B cell (primary cell): ENCODE results near the gene ZNF746. TPM values are rescaled to one million over a fixed set of nuclear protein-coding genes. Genes with fewer than 3 reads are reported as not detected.

Experiments
- ATAC-seq: fragments of 200-7000 bp; cut with Tn5 transposase; one replicate; pipeline ENCODE4 v1.10.0; 2021; ENCODE audit warnings: low read depth, mild to moderate bottlenecking, moderate number of reproducible peaks, moderate library complexity
- CTCF ChIA-PET: fragments of 350-600 bp; sonication (Branson Sonifier 250); formaldehyde crosslinking; loops from one replicate; lab custom pipeline; 2021; ENCODE audit warnings: antibody characterized with exemption, inconsistent platforms; lab: Charles Lee
- POLR2A ChIA-PET: fragments of 350-600 bp; sonication (Branson Sonifier 250); formaldehyde crosslinking; loops from one replicate; lab custom pipeline; 2021; ENCODE audit warnings: antibody characterized with exemption; lab: Charles Lee
- DNase-seq: peaks from one replicate; pipeline ENCODE4 v3.0.0; 2013
- H2AFZ ChIP-seq: 2 replicates; pipeline ENCODE4 v1.6.1; 2012; ENCODE audit warnings: mild to moderate bottlenecking, low read depth, low read length; ENCODE audit not compliant: insufficient read depth, poor library complexity, severe bottlenecking
- H3K27ac ChIP-seq, 2 donors: 1 replicate in 1 of 2; 2 replicates in 1 of 2; pipeline ENCODE4 v1.5.1; 2012 to 2013; ENCODE audit warnings: low read length in 2 of 2, mild to moderate bottlenecking in 2 of 2, moderate library complexity in 1 of 2
- H3K27me3 ChIP-seq, 4 experiments: fragments of 200-600 bp in 1 of 4; sonication (generic) in 1 of 4; replicated peaks in 1 of 4; 1 replicate in 2 of 4; 2 replicates in 2 of 4; pipeline versions ENCODE4 v1.6.1 to v1.7.0; 2013 to 2016; ENCODE audit warnings: low read length in 3 of 4, mild to moderate bottlenecking in 2 of 4, mixed read lengths in 1 of 4, moderate library complexity in 1 of 4; ENCODE audit not compliant: insufficient read depth in 4 of 4, control insufficient read depth in 3 of 4; ENCODE audit errors: control extremely low read depth in 1 of 4
- H3K36me3 ChIP-seq, 2 experiments: replicated peaks in 1 of 2; 1 replicate in 1 of 2; 2 replicates in 1 of 2; pipeline versions ENCODE4 v1.6.1 to v1.7.1; 2013; ENCODE audit warnings: low read length in 1 of 2; ENCODE audit not compliant: insufficient read depth in 2 of 2, control insufficient read depth in 1 of 2; ENCODE audit errors: control extremely low read depth in 1 of 2, extremely low read depth in 1 of 2
- H3K4me1 ChIP-seq, 2 donors: fragments of 200-600 bp in 1 of 2; sonication (generic) in 1 of 2; 1 replicate in 1 of 2; 2 replicates in 1 of 2; pipeline versions ENCODE4 v1.5.1 to v1.6.1; 2013 to 2017; ENCODE audit warnings: low read length in 2 of 2; ENCODE audit not compliant: control insufficient read depth in 2 of 2, insufficient read depth in 2 of 2
- H3K4me2 ChIP-seq: replicated peaks from 2 replicates; pipeline ENCODE3; 2012; ENCODE audit warnings: mild to moderate bottlenecking, low read depth, low read length; ENCODE audit not compliant: poor library complexity, severe bottlenecking
- H3K4me3 ChIP-seq, 5 experiments: fragments of 200-600 bp in 1 of 5; sonication (generic) in 1 of 5; 1 replicate in 3 of 5; 2 replicates in 2 of 5; pipeline versions ENCODE4 v1.5.1 to v1.7.0; 2011 to 2016; ENCODE audit warnings: low read length in 4 of 5, mild to moderate bottlenecking in 4 of 5, low read depth in 2 of 5, control low read depth in 1 of 5, moderate library complexity in 1 of 5; ENCODE audit not compliant: insufficient read depth in 1 of 5; ENCODE audit errors: control extremely low read depth in 1 of 5, extremely low read depth in 1 of 5
- H3K79me2 ChIP-seq: fragments of 200-600 bp; sonication (generic); one replicate; pipeline ENCODE4 v1.6.0; 2016; ENCODE audit warnings: low read length; ENCODE audit not compliant: control insufficient read depth, insufficient read depth
- H3K9ac ChIP-seq: fragments of 200-600 bp; sonication (generic); 2 replicates; pipeline ENCODE4 v1.6.1; 2017; ENCODE audit warnings: mild to moderate bottlenecking, low read length, moderate library complexity
- H3K9me3 ChIP-seq, 3 donors: one replicate each; pipeline versions ENCODE4 v1.6.1 to v1.7.1; 2013; ENCODE audit warnings: low read length in 2 of 3; ENCODE audit not compliant: control insufficient read depth in 2 of 3, insufficient read depth in 1 of 3; ENCODE audit errors: control extremely low read depth in 1 of 3
- H4K20me1 ChIP-seq: 2 replicates; pipeline ENCODE4 v1.6.0; 2012; ENCODE audit warnings: mild to moderate bottlenecking, low read length; ENCODE audit not compliant: insufficient read depth, control insufficient read depth, poor library complexity, severe bottlenecking
- H3K27ac Mint-ChIP-seq: one replicate; pipeline ENCODE4 v1.8.0; 2021; ENCODE audit warnings: mixed read lengths
- H3K27me3 Mint-ChIP-seq: one replicate; pipeline ENCODE4 v1.8.0; 2021; ENCODE audit warnings: mixed read lengths
- H3K4me1 Mint-ChIP-seq: one replicate; pipeline ENCODE4 v1.8.0; 2021; ENCODE audit warnings: mixed read lengths
- H3K4me3 Mint-ChIP-seq: one replicate; pipeline ENCODE4 v1.8.0; 2021; ENCODE audit warnings: mixed read lengths
- H3K9me3 Mint-ChIP-seq: one replicate; pipeline ENCODE4 v1.8.0; 2022; ENCODE audit warnings: mixed read lengths; ENCODE audit not compliant: insufficient read depth
- CTCF ChIP-seq: fragments of 200-600 bp; IDR thresholded peaks from one replicate; pipeline ENCODE4 v1.8.0; 2022; ENCODE audit warnings: antibody characterized with exemption, mild to moderate bottlenecking
- EZH2 ChIP-seq: IDR thresholded peaks from 2 replicates; pipeline ENCODE4 v1.6.1; 2012; ENCODE audit warnings: borderline replicate concordance, low read depth, mild to moderate bottlenecking, moderate library complexity, low read length; ENCODE audit not compliant: insufficient read depth, poor library complexity, severe bottlenecking
- WGBS: methylation state at CpG from one replicate; pipeline ENCODE4 v1.1.5; 2013; ENCODE audit warnings: missing lambda C conversion rate; ENCODE audit not compliant: insufficient coverage; 5-methylcytosine and 5-hydroxymethylcytosine counted together
- intact Hi-C: fragments of 100-400 bp; cut with micrococcal nuclease; formaldehyde crosslinking; loops from one replicate; pipeline ENCODE4 v1.10.0; 2022
- polyA plus RNA-seq: library from polyadenylated mRNA; depleted of rRNA; stranded (reverse); fragments of >200 nt; gene quantifications from 2 replicates; pipeline ENCODE4 v1.2.3, GENCODE V29; 2012
- total RNA-seq, 2 donors: library from RNA; stranded (reverse); fragments of 120-200 nt in 1 of 2; gene quantifications; 1 replicate in 1 of 2; 2 replicates in 1 of 2; pipeline versions ENCODE4 v1.2.3 to v1.2.4, GENCODE V29; 2013 to 2022

ZNF746 gene
- total and polyA plus RNA-seq, 2 donors (not counting 1 experiment from before 2014, with no cell fraction given): 15.6 to 30.4 TPM

GRCh38 chr7:149489391-149490024 lies 8.1 kb downstream of the ZNF746 start:
- peak; percentile 28 for ATAC-seq

More at GRCh38 chr7:149489391-149490024, 8.1 kb downstream of the ZNF746 start:
- no peak overlapping the region for H3K27ac Mint-ChIP-seq
- no peaks in the 10 kb centered on the region for H3K9me3 ChIP-seq
- 97% methylated on average over 14 of the region's 15 CpGs for WGBS
- H3K4me3 Mint-ChIP-seq: no peak overlapping the region
- intact Hi-C loops: loop anchor here (10.0 kb wide), 1 partner anchor 385 kb away; the partner anchor contains the start of gene ATP6V0E2
- H3K9me3 Mint-ChIP-seq: no peaks in the 10 kb centered on the region
- H3K4me1 Mint-ChIP-seq: no peaks in the 10 kb centered on the region
- H3K27me3 Mint-ChIP-seq: no peaks in the 10 kb centered on the region
- H3K4me3 ChIP-seq: no peak overlapping the region
- H3K27ac ChIP-seq: no peak overlapping the region
- no peak overlapping the region for H3K9ac ChIP-seq
- CTCF ChIA-PET: no interaction called here
- no peaks in the 10 kb centered on the region for H3K4me1 ChIP-seq
- POLR2A ChIA-PET: no interaction called here
- H3K27me3 ChIP-seq: no peaks in the 10 kb centered on the region
- H3K36me3 ChIP-seq: peaks cover 0 to 52% of the 10 kb centered on the region in 2 experiments
- no peak for TF ChIP-seq EZH2
- no peak for TF ChIP-seq CTCF
- H3K4me2 ChIP-seq: no peak overlapping the region
- H3K79me2 ChIP-seq: peaks cover under 1% of the 10 kb centered on the region
- no peak overlapping the region for H2AFZ ChIP-seq
- DNase-seq: no peak
- H4K20me1 ChIP-seq: no peaks in the 10 kb centered on the region
